Upper lobe of left lung (tissue), 4 donors: ENCODE data around the gene CSNK1A1.
A peak's percentile ranks its signal among the peaks of the same experiment; 100 is the strongest.
"Not testable (repeated sequence)": the region's sequence is repeated elsewhere in the genome, so short reads cannot be mapped to it uniquely, and the experiment has no call there.

Experiments used
- CTCF ChIP-seq, 6 experiments: fragments of 450-650 bp in 4 of 6; fragments of 200-600 bp in 2 of 6; sonication (generic) in 2 of 6; IDR thresholded peaks; one replicate each; pipeline ENCODE4 v1.5.1; 2016 to 2019; ENCODE audit warnings: antibody characterized with exemption in 6 of 6
- POLR2A ChIP-seq, 4 donors: fragments of 450-650 bp; IDR thresholded peaks; one replicate each; pipeline ENCODE4 v1.5.1; 2016 to 2017; ENCODE audit warnings: antibody characterized with exemption in 4 of 4, mild to moderate bottlenecking in 2 of 4

- TF ChIP-seq CTCF (IDR thresholded peaks at IDR 0.05) = peak; percentile 51 to 90 (median 78)
- TF ChIP-seq POLR2A (IDR thresholded peaks at IDR 0.05) = not testable (repeated sequence)
These were observed 13.4 kb upstream of the CSNK1A1 start for GRCh38 chr5:149564542-149565140.
